Activated CD8-positive, alpha-beta memory T cell treated with anti-CD3 and anti-CD28 coated beads for 4 hours (primary cell): ENCODE data around the gene PCA3.

Experiments used
- DNase-seq, 2 donors: peaks; one replicate each; pipeline ENCODE4 v3.0.0-alpha.2; 2020; ENCODE audit warnings: low read depth in 2 of 2

Gene PCA3

GRCh38 chr9:76827296-76828080, 63.2 kb downstream of the PCA3 start:
- no peak for DNase-seq

- no peak for DNase-seq
Measured at GRCh38 chr9:76828447-76828846, 64.2 kb downstream of the PCA3 start.

- no peak for DNase-seq
Measured at GRCh38 chr9:76835571-76836283, 71.5 kb downstream of the PCA3 start.
